HG02870 (cell line): ENCODE measurements around the gene RAD51B.

Experiments used
- ATAC-seq: cut with Tn5 transposase; IDR thresholded peaks from one replicate; pipeline ENCODE4 v1.9.1; 2021; ENCODE audit warnings: mild to moderate bottlenecking, moderate library complexity; ENCODE audit not compliant: unreplicated experiment

RAD51B gene

GRCh38 chr14:68682166-68683103 is 862.9 kb downstream of the RAD51B start:
- ATAC-seq, result no peak

DNA sequence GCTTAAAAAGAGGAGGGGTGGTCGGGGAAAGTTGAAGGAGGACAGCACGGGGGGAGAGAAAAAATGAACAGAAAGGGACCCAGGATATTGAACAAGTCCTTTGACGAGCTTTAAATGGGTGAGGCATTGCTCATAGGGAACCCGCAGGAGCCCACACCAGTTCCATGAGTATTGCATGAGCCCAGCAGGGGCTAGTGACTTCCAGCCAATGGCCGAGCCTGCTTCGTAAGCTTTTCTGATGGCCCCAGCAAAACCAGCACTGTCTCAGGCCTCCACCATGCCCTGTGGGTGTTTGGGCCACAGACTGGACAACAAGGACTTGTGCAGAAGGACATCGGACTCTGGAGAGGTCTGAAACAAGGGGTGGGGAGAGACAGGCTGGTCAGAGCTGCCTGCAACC is 863.7 kb downstream of the RAD51B start:
- no peak for ATAC-seq

GRCh38 chr14:68684466-68685418 is 865.2 kb downstream of the RAD51B start:
- ATAC-seq, result no peak

- peak; percentile 83 for ATAC-seq
Observed at GRCh38 chr14:68685419-68686204, 866.0 kb downstream of the RAD51B start.

DNA sequence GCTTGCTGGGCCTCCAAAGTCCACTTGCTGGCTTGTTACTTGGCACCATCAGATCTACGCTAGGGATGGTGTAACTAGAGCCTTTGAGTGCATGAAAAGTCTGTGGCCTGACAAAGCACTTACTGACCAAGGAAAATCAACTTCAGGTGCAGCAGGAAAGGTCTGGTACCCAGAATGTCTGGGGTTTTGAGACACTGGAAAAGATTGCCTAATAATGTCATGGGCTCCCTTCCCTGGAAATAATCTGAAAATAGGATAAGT is 866.6 kb downstream of the RAD51B start:
- no peak for ATAC-seq

DNA sequence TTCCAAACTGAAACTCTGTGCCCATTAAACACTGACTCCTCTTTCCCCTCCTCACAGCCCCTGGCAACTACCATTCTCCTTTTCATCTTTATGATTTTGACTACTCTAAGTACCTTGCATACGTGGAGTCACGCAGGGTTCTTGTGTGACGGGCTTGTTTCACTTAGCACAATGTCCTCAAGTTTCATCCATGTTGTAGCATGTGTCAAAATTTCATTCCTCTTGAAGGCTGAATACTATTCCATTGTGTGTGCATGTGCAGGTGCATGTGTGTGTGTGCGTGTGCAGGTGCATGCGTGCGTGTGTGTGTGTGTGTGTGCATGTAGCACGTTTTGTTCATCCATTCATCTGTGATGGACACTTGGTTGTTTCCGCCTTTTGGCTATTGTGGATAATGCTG is 867.1 kb downstream of the RAD51B start:
- no peak for ATAC-seq

GRCh38 chr14:68687746-68688145 is 868.2 kb downstream of the RAD51B start:
- ATAC-seq, result no peak

GRCh38 chr14:68688872-68689371 is 869.3 kb downstream of the RAD51B start:
- ATAC-seq, result no peak

GRCh38 chr14:68689511-68689910 is 869.9 kb downstream of the RAD51B start:
- ATAC-seq, result no peak

DNA sequence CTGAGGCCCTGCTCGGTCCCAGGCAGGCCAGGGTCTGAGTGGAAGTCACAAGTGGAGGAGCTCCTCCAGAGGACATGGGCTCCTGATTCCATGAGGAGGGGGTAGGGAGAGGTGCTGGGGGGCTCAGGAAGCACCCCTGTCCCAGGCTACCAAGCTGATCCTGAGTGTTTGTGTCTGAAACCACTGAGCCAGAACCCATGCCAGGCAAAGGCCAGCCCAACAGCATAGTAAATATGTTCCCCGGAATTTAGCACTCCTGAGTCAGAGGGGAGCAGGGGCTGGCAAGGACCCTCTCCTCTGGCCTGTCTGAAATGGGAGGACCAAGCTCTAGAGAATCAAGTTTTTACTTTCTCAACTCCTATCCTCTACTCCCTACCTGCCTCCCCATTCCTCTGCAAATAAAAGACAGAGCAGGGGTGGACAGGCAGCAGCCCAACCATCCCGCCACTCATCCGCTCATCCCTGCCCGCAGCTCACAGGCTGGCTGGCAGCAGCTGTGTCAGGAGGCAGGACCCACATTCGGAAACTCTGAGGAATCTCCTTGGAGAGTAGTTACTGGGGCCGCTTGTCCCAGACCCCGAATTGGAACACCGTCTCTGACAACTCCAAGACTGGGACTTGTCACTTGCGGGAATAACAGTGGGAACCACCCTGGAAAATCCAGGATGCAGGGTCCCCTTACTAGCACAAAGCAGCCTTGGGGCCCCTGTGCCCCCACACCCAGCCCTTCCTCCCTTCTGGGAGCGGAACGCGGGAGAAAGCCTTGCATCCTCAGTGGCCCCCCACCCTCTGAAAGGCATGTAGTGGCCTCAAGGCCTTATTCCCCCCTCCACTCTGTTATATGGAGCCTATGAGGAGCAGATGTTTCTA is 870.7 kb downstream of the RAD51B start:
- ATAC-seq, result no peak

- ATAC-seq, result no peak
Observed at GRCh38 chr14:68691031-68691791, 871.6 kb downstream of the RAD51B start.

DNA sequence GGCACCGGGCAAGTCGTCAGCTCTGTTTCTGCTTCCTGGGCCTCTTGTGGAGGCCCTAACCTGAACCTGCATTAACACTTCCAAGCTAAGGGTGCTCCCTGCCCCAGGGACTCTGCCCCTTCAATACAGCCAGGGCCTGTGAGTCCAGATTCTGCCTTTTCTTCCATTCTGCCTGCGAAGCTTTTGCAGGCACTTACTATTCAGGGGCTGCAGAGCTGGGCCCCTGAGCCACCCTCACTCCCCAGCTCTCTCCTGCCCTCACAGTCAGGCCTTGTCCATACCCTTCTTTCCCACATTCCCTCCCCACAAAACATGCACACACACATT is 872.2 kb downstream of the RAD51B start:
- ATAC-seq, result no peak

GRCh38 chr14:68692216-68692615 is 872.6 kb downstream of the RAD51B start:
- no peak for ATAC-seq

DNA sequence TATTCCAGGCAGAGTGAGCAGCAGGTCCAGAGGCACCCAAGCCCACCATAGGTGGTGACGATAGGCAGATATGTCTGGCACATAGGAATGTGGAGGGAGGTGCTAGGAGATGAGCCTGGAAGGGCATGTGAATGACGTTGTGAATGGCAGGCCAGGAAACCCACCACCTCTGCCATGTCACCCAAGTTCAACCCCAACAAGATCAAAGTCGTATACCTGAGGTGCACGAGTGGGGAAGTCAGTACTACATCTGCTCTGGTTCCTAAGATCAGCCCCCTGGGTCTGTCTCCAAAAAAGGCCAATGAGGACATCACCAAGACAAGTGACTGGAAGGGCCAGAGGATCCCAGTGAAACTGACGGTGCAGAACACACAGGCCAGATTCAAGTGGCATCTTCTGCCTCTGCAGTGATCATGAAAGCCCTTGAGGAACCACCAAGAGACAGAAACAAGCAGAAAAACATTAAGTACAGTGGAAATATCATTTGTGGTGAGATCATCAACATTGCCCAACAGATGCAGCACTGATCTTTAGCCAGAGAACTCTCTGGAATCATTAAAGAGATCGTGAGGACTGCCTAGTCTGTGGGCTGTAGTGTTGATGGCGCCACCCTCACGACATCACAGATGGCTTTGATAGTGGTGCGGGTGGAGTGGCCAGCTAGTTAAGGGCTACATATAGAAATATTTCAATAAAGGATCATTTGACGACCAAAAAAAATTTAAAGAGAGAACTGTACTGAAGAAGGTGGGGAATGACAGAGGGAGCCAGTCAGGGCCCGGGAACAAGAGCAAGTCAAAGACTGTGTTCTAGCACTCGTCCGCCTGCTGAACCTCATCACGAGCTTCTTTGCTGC is 873.6 kb downstream of the RAD51B start:
- ATAC-seq, result no peak

DNA sequence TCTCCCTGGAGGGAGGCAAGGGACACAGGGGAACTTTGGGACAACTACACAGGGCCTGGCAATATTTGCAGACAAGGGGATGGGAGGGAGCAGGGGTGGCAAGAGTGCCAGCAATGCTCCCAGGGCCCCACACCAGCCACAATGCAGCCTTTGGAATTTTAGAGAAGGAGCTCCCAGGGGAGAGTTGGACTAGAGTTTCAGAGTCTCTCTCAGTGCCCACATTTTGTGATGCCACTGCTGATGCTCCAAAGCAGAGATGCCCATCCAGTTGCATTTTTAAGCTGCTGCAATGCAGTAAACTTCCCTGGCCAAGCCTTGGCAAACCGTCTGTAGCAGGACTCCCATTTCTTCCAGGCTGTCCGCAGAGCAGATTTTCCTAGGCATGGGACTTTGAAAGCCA is 874.3 kb downstream of the RAD51B start:
- ATAC-seq, result no peak

DNA sequence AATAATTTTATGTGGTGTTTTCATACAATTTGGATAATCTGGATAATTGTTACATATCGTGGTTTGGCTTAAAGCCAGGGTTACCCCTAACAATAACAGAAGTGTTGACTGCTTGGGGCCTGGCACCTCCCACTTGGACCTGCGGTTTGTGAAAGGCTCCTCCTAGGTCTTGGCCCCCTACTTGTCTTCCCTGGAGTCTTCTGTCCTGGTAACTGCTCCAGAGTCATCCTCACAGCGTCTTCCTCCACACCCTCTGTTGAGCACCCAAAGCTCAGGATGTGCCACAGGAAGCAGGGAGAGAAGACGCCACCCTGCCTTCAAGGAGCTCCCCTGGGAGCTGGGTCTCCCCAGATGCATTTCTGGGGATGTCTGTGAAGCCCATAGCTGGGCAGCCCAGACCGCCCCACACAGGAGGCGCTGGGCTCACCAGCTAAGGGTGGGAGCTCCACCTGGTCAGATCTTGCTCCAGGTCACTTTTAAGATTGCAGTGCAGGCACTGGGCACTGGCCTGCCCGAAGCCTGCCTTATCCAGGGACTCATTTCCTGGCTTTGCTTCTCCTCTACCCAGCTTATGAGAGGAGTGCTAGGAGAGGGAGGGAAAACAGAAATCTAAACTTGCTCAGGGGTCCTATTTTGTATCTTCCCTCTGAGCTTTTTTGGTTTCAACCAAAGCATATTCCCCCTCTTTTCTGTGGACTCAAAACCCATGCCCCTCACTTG is 875.1 kb downstream of the RAD51B start:
- ATAC-seq, result no peak

- peak; percentile 91 for ATAC-seq
Observed at GRCh38 chr14:68695326-68695768, 875.8 kb downstream of the RAD51B start.

DNA sequence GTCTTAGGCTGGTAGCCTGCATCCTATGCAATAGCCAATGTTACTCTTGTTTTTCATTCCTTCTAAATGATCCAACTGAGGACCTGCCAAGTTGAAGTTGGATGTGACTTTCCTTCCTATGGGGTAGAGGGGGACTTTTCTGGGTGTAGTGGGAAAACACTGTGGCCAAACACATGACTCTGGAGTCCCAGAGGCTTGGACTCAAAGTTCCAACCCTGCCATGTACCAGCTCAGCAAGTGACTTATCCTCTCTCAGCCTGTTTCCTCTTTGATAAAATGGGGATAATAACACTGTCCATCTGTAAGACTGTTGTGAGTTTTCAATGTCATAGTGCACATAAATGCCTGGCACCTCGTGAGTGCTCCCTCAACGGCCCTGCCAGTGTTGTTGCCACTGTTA is 876.3 kb downstream of the RAD51B start:
- ATAC-seq, result no peak
